NT2/D1 (cell line): ENCODE results near the gene PARP11.

ENCODE experiments used
- SUZ12 ChIP-seq: IDR thresholded peaks from 2 replicates; pipeline ENCODE4 v1.6.1; 2011; ENCODE audit not compliant: insufficient read length, insufficient read depth; ENCODE audit errors: extremely low read depth
- YY1 ChIP-seq: IDR thresholded peaks from 2 replicates; pipeline ENCODE4 v1.6.1; 2011; ENCODE audit not compliant: insufficient read length, insufficient read depth
- ZNF274 ChIP-seq: IDR thresholded peaks from 2 replicates; pipeline ENCODE4 v1.6.1; 2011; ENCODE audit warnings: mild to moderate bottlenecking, low read depth, low read length

- TF ChIP-seq ZNF274 (no peak), SUZ12 (no peak), YY1 (no peak)
These were observed 48.3 kb upstream of the PARP11 start for GRCh38 chr12:3921526-3921925.
